Breast epithelium (tissue), 4 donors: ENCODE results near the gene BRPF3. TPM values are rescaled to one million over a fixed set of nuclear protein-coding genes. Genes with fewer than 3 reads are reported as not detected.

Source experiments
- DNase-seq, 2 donors: peaks; one replicate each; pipeline ENCODE4 v3.0.0-alpha.2; 2019; ENCODE audit warnings: low spot score in 2 of 2
- H3K27ac ChIP-seq, 2 donors: fragments of 200-600 bp; sonication (generic) in 1 of 2; one replicate each; pipeline ENCODE4 v1.5.1; 2016 to 2019; ENCODE audit warnings: mild to moderate bottlenecking in 1 of 2
- H3K27me3 ChIP-seq, 2 donors: fragments of 200-600 bp; sonication (generic) in 1 of 2; one replicate each; pipeline versions ENCODE4 v1.5.1 to v1.6.0; 2017 to 2019; ENCODE audit warnings: control low read depth in 1 of 2, mild to moderate bottlenecking in 1 of 2
- H3K36me3 ChIP-seq: fragments of 200-600 bp; one replicate; pipeline ENCODE4 v1.5.1; 2019
- H3K4me1 ChIP-seq, 2 donors: fragments of 200-600 bp; sonication (generic); one replicate each; pipeline ENCODE4 v1.5.1; 2016 to 2019; ENCODE audit warnings: control low read depth in 1 of 2
- H3K4me3 ChIP-seq, 3 donors: fragments of 200-600 bp; sonication (generic); 1 replicate in 2 of 3; 2 replicates in 1 of 3; pipeline ENCODE4 v1.5.1; 2016 to 2019; ENCODE audit warnings: mild to moderate bottlenecking in 3 of 3, moderate library complexity in 2 of 3
- H3K9me3 ChIP-seq, 2 donors: fragments of 200-600 bp; sonication (generic) in 1 of 2; one replicate each; pipeline ENCODE4 v1.5.1; 2016 to 2019; ENCODE audit warnings: control low read depth in 1 of 2
- CTCF ChIP-seq, 3 donors: fragments of 450-650 bp; IDR thresholded peaks; one replicate each; pipeline ENCODE4 v1.5.1; 2016 to 2017; ENCODE audit warnings: antibody characterized with exemption in 3 of 3, mild to moderate bottlenecking in 3 of 3, moderate library complexity in 3 of 3
- POLR2A ChIP-seq: fragments of 450-650 bp; IDR thresholded peaks from one replicate; pipeline ENCODE4 v1.6.1; 2016; ENCODE audit warnings: antibody characterized with exemption, mild to moderate bottlenecking, moderate library complexity
- POLR2AphosphoS5 ChIP-seq, 3 donors: sonication (generic); formaldehyde crosslinking; IDR thresholded peaks; one replicate each; pipeline ENCODE4 v1.6.1; 2017; ENCODE audit warnings: antibody characterized with exemption in 3 of 3
- intact Hi-C: fragments of 100-400 bp; cut with DNase I; formaldehyde crosslinking; loops from one replicate; pipeline ENCODE4 v1.15.1; 2023; ENCODE audit warnings: low total_unique reads
- total RNA-seq, 3 donors: library from RNA; depleted of rRNA; stranded (reverse); fragments of >200 nt; gene quantifications; one replicate each; pipeline ENCODE4 v1.1.0, GENCODE V29; 2016

The BRPF3 gene
- total RNA-seq, 3 donors from 2014 or later: 18.9 to 26.5 (median 25.8) TPM

GRCh38 chr6:36198986-36199385, 2.4 kb downstream of the BRPF3 start:
- no peaks in the 10 kb centered on the region for H3K27me3 ChIP-seq
- peaks cover 6% of the 10 kb centered on the region for H3K36me3 ChIP-seq
- H3K9me3 ChIP-seq: no peaks in the 10 kb centered on the region
- H3K4me1 ChIP-seq: peaks cover 9 to 12% of the 10 kb centered on the region in 2 donors
- TF ChIP-seq CTCF (IDR thresholded peaks at IDR 0.05) (no peak), POLR2AphosphoS5 (IDR thresholded peaks at IDR 0.05) (no peak), POLR2A (no peak)
- intact Hi-C loops: loop anchor here (5.0 kb wide), 1 partner anchor 67 kb away; the partner anchor contains the start of gene MAPK13
- no peak for DNase-seq
- no peak overlapping the region for H3K4me3 ChIP-seq
- H3K27ac ChIP-seq: no peak overlapping the region

GRCh38 chr6:36200154-36200891, 3.8 kb downstream of the BRPF3 start:
- Histone ChIP-seq H3K27ac (no peak overlapping the region), H3K4me3 (no peak overlapping the region), H3K9me3 (no peaks in the 10 kb centered on the region), H3K27me3 (no peaks in the 10 kb centered on the region), H3K36me3 (peaks cover 6% of the 10 kb centered on the region), H3K4me1 (peaks cover 9 to 12% of the 10 kb centered on the region in 2 donors)
- intact Hi-C loops: no loop called here
- no peak for DNase-seq
- TF ChIP-seq POLR2AphosphoS5 (IDR thresholded peaks at IDR 0.05) (no peak), CTCF (IDR thresholded peaks at IDR 0.05) (no peak), POLR2A (no peak)

DNA sequence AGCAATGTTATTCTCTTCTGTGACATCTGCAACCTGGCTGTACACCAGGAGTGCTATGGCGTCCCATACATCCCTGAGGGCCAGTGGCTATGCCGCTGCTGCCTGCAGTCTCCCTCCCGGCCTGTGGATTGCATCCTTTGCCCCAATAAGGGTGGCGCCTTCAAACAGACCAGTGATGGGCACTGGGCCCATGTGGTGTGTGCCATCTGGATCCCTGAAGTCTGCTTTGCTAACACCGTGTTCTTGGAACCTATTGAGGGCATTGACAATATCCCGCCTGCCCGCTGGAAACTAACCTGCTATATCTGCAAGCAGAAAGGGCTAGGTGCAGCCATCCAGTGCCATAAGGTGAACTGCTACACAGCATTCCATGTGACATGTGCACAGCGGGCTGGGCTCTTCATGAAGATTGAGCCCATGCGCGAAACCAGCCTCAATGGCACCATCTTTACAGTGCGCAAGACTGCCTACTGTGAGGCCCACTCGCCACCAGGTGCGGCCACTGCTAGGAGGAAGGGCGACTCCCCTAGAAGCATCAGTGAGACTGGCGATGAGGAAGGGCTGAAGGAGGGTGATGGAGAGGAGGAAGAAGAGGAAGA, 4.6 kb downstream of the BRPF3 start:
- intact Hi-C loops: no loop called here
- Histone ChIP-seq H3K4me3 (peak overlapping the region in 1 of 3 donors; percentile 40), H3K4me1 (peaks cover 9 to 12% of the 10 kb centered on the region in 2 donors), H3K27me3 (no peaks in the 10 kb centered on the region), H3K27ac (no peak overlapping the region), H3K9me3 (no peaks in the 10 kb centered on the region), H3K36me3 (peaks cover 6% of the 10 kb centered on the region)
- DNase-seq: no peak
- no peak for TF ChIP-seq CTCF (IDR thresholded peaks at IDR 0.05)
- no peak for TF ChIP-seq POLR2AphosphoS5 (IDR thresholded peaks at IDR 0.05)
- no peak for TF ChIP-seq POLR2A

DNA sequence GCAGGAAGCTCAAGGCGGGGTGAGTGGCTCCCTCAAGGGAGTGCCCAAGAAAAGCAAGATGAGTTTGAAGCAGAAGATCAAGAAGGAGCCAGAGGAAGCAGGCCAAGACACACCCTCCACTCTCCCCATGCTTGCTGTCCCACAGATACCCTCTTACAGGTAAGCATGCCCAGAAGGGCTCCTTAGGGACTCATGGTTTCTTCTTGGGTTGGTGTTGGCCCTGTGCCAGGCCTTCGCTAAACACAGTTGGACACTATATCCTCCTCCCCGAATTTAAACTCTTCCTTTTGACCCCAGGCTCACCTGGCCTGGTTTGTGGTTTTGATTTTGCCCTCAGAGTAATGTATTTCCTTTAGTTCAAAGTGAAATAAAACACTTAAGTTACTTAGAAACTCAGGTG, 5.1 kb downstream of the BRPF3 start:
- TF ChIP-seq POLR2AphosphoS5 (IDR thresholded peaks at IDR 0.05) (no peak), POLR2A (no peak), CTCF (IDR thresholded peaks at IDR 0.05) (no peak)
- no peaks in the 10 kb centered on the region for H3K9me3 ChIP-seq
- peaks cover 6% of the 10 kb centered on the region for H3K36me3 ChIP-seq
- no peak for DNase-seq
- intact Hi-C loops: no loop called here
- no peak overlapping the region for H3K27ac ChIP-seq
- H3K4me1 ChIP-seq: peaks cover 9 to 12% of the 10 kb centered on the region in 2 donors
- no peaks in the 10 kb centered on the region for H3K27me3 ChIP-seq
- H3K4me3 ChIP-seq: peak overlapping the region in 1 of 3 donors; percentile 40

- intact Hi-C loops: no loop called here
- Histone ChIP-seq H3K27ac (no peak overlapping the region), H3K9me3 (no peaks in the 10 kb centered on the region), H3K4me1 (peaks cover 9 to 12% of the 10 kb centered on the region in 2 donors), H3K4me3 (no peak overlapping the region), H3K36me3 (peaks cover 6% of the 10 kb centered on the region), H3K27me3 (no peaks in the 10 kb centered on the region)
- TF ChIP-seq CTCF (IDR thresholded peaks at IDR 0.05) (no peak), POLR2AphosphoS5 (IDR thresholded peaks at IDR 0.05) (no peak), POLR2A (no peak)
- DNase-seq: no peak
Observed at GRCh38 chr6:36202101-36202500, 5.6 kb downstream of the BRPF3 start.
